Nephron progenitor cell (in vitro differentiated cells): Measurements from ENCODE around the gene PLXNA2.

Source experiments
- DNase-seq: peaks from one replicate; pipeline ENCODE4 v3.0.0; 2021
- H3K27ac Mint-ChIP-seq: 2 replicates; pipeline ENCODE4 v1.8.0; 2021; ENCODE audit warnings: mild to moderate bottlenecking, moderate library complexity, mixed read lengths
- H3K27me3 Mint-ChIP-seq: 2 replicates; pipeline ENCODE4 v1.8.0; 2021; ENCODE audit warnings: mild to moderate bottlenecking, low read depth, mixed read lengths; ENCODE audit not compliant: poor library complexity
- H3K36me3 Mint-ChIP-seq: 2 replicates; pipeline ENCODE4 v1.8.0; 2021; ENCODE audit warnings: low read depth, mixed read lengths
- H3K4me1 Mint-ChIP-seq: 2 replicates; pipeline ENCODE4 v1.8.0; 2021; ENCODE audit warnings: mixed read lengths
- H3K4me3 Mint-ChIP-seq: 2 replicates; pipeline ENCODE4 v1.8.0; 2021; ENCODE audit warnings: mild to moderate bottlenecking, moderate library complexity, mixed read lengths
- H3K9me3 Mint-ChIP-seq: 2 replicates; pipeline ENCODE4 v1.8.0; 2021; ENCODE audit warnings: mild to moderate bottlenecking, moderate library complexity, mixed read lengths
- TF ChIP-seq, protein P1 (sequence below): fragments of 200-600 bp; sonication (generic); IDR thresholded peaks from 2 replicates; pipeline ENCODE4 v1.5.0; 2021; ENCODE audit warnings: antibody characterized with exemption

Gene PLXNA2

DNA sequence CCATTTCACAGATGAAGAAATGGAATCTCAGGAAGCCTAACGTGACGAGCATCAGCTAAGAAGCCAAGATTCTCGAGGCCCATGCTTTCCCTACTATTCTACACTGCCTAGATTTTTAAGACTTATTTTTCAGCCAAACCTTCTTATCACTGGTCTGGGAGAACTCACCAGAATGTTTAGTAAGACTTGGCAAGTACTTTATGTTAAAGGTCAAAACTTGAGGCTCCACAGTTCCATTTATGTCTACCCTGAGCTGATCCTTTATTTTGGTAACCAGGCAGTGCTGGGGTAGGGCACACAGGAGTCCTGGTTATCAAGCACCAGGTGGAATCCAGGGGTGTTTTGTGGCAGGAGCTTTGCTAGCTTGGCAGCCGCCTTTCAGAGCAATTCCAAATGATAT is 16.8 kb downstream of the PLXNA2 start:
- Mint-ChIP-seq H3K27ac (peak overlapping the region; percentile 68), H3K9me3 (peaks cover 4% of the 10 kb centered on the region), H3K4me3 (no peak overlapping the region), H3K36me3 (peaks cover 22% of the 10 kb centered on the region), H3K27me3 (peaks cover 11% of the 10 kb centered on the region), H3K4me1 (peaks cover 100% of the 10 kb centered on the region)
- TF ChIP-seq, protein P1, sequence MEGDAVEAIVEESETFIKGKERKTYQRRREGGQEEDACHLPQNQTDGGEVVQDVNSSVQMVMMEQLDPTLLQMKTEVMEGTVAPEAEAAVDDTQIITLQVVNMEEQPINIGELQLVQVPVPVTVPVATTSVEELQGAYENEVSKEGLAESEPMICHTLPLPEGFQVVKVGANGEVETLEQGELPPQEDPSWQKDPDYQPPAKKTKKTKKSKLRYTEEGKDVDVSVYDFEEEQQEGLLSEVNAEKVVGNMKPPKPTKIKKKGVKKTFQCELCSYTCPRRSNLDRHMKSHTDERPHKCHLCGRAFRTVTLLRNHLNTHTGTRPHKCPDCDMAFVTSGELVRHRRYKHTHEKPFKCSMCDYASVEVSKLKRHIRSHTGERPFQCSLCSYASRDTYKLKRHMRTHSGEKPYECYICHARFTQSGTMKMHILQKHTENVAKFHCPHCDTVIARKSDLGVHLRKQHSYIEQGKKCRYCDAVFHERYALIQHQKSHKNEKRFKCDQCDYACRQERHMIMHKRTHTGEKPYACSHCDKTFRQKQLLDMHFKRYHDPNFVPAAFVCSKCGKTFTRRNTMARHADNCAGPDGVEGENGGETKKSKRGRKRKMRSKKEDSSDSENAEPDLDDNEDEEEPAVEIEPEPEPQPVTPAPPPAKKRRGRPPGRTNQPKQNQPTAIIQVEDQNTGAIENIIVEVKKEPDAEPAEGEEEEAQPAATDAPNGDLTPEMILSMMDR, result no peak
- no peak for DNase-seq

DNA sequence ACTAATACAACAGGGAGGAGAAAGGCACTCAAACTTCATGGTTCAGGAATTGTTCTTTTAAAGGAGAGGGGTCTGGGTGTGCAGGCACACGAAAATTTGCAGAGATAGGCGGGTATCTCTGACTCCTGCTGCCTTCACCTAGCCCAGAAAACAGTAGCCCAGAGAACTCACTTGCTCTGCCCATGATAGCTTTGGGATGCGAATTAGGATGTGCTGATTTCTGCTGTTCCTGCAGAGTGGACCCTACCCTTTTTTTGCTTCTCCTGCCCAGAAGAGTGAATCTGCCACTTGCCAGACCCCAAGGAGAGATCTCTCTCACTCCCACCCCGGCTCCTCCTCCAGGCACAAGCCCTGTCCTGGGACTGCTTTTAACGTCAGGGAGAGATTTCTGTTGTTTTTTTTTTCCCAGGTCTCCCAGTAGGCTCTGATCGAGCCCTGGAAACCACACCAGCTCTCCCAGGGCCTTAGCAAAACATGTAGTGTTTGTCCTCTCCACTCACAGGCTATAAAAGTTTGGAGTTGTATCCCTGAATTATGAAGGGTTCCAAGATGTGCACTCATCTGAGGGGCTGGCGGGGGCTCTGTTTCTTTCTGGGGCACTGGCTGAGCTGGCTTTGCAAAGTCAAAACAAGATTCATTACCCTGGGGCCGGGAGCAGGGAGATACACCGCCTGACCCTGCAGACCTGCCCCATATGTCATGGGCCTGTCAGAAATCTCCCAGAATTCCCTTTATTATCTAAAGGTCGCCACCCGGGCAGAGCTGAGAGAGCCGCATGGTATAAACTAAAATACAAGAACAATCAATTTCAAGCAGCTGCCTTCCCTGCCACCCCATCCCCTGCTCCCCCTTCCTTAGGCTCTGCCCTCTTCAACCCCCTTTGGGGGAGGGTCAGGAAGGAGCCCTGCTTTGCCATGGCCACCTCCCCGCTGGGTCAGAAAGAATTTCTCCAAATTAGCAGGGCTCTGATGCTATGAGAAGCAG is 17.9 kb downstream of the PLXNA2 start:
- Mint-ChIP-seq H3K36me3 (peaks cover 22% of the 10 kb centered on the region), H3K9me3 (peaks cover 4% of the 10 kb centered on the region), H3K27ac (peak overlapping the region; percentile 98), H3K27me3 (peaks cover 11% of the 10 kb centered on the region), H3K4me1 (peaks cover 100% of the 10 kb centered on the region), H3K4me3 (peak overlapping the region; percentile 47)
- TF ChIP-seq, protein P1, result no peak
- peak; percentile 78 for DNase-seq

DNA sequence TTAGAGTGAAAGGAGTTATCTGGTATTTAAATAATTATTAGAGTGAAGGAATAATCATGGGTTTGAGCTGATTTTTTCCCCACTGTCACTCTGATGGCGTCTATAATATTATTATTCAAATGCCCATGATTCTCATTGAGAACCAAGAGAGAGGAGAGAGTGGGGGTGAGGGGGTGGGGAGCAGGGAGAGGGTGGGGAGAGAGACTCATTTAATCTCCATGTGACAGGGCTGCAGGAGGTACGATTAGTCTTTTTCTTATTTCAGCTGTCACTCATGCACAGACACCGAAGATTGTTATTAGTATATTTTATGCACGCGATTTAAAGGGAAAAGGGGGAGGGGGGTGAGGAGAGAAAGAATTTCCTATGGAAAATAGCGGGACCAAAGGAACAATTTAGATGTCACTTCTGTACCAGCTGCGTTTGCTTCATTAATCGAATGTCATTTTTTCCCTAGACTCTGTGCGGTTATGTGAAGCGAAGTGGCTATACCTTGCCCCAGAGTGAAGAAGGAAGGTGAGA is 19.9 kb downstream of the PLXNA2 start:
- H3K9me3 Mint-ChIP-seq, result peaks cover 1% of the 10 kb centered on the region
- DNase-seq, result no peak
- no peak overlapping the region for H3K4me3 Mint-ChIP-seq
- H3K27ac Mint-ChIP-seq, result peak overlapping the region; percentile 48
- peaks cover 16% of the 10 kb centered on the region for H3K27me3 Mint-ChIP-seq
- H3K36me3 Mint-ChIP-seq, result peaks cover 20% of the 10 kb centered on the region
- H3K4me1 Mint-ChIP-seq, result peaks cover 98% of the 10 kb centered on the region
- TF ChIP-seq, protein P1, result no peak

DNA sequence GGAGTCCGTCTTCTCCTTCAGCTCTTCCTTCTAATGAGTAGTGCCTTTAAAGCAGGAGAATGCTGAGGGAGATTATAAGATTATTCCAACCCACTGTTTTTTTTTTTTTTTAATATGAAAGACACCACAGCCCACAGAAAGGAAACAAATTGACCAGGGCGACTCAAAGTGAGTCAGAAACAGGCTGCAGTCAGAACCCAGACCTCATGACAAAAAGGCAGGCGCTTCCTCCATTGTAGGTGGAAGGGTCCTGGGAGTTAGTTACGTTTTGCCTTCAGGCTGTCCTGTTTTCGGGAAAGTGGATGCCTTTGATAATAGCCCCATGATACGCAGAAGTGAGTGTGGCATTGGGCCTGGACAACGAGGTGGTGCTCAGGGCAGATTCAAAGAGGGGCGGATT is 21.0 kb downstream of the PLXNA2 start:
- Mint-ChIP-seq H3K4me1 (peaks cover 96% of the 10 kb centered on the region), H3K9me3 (no peaks in the 10 kb centered on the region), H3K27me3 (peaks cover 18% of the 10 kb centered on the region), H3K27ac (no peak overlapping the region), H3K36me3 (peaks cover 16% of the 10 kb centered on the region), H3K4me3 (no peak overlapping the region)
- TF ChIP-seq, protein P1, result no peak
- no peak for DNase-seq

DNA sequence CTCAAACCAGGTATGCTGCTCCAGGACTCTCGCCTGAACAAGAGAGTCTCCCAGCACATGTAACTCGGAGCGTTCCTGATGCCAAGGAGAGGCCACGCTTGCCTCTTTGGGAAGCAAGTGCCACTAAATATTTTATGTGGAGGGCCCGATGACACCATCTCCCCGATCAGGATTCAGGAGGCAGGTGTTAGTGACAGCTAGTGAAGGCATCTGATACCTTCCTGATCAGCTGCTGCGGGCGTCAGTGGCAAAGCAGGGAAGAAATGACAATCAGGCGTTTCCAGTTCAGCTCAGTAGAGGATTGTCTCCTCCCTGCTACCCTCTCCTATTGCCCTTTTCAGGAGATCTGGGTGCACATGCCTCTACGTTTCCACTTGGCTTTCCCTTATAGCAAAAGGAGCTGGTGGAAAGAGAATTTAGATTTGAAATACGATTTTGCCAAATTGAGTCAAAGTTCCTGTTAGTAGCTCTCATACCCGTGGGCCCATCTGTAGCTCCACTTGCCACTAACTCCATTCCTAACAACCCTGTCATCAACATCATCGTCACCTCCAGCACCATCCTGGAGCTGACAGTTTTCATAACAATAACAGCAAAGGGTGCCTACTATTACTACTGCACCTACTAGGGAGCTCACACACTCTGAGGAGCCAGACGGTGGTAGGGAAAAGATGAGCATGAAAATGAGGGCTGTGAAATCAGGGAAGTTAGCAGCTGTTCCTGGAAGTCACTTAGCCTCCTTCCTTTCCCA is 21.6 kb downstream of the PLXNA2 start:
- Mint-ChIP-seq H3K27me3 (peaks cover 18% of the 10 kb centered on the region), H3K27ac (no peak overlapping the region), H3K36me3 (peaks cover 14% of the 10 kb centered on the region), H3K4me1 (peaks cover 92% of the 10 kb centered on the region), H3K4me3 (no peak overlapping the region), H3K9me3 (no peaks in the 10 kb centered on the region)
- TF ChIP-seq, protein P1, result no peak
- DNase-seq, result no peak
